Neuronal stem cell (in vitro differentiated cells): ENCODE data around the gene PCNX1.

Experiments used
- DNase-seq: peaks from one replicate; pipeline ENCODE4 v3.0.0-alpha.2; 2013; ENCODE audit warnings: low spot score
- H2AFZ ChIP-seq: one replicate; pipeline ENCODE4 v1.6.1; 2013; ENCODE audit warnings: mild to moderate bottlenecking, low read length, inconsistent platforms
- H2AK5ac ChIP-seq: 2 replicates; pipeline ENCODE4 v1.6.1; 2013; ENCODE audit warnings: low read depth, mild to moderate bottlenecking, inconsistent platforms, low read length, moderate library complexity, mixed read lengths
- H2BK120ac ChIP-seq: 2 replicates; pipeline ENCODE4 v1.6.1; 2013; ENCODE audit warnings: low read depth, mild to moderate bottlenecking, inconsistent platforms, low read length, moderate library complexity, mixed read lengths
- H2BK12ac ChIP-seq: one replicate; pipeline ENCODE4 v1.6.1; 2013; ENCODE audit warnings: low read length, inconsistent platforms
- H2BK15ac ChIP-seq: 2 replicates; pipeline ENCODE4 v1.6.1; 2013; ENCODE audit warnings: mild to moderate bottlenecking, low read length, inconsistent platforms, mixed read lengths
- H2BK5ac ChIP-seq: one replicate; pipeline ENCODE4 v1.6.1; 2013; ENCODE audit warnings: inconsistent platforms, mild to moderate bottlenecking, low read length, moderate library complexity
- H3K14ac ChIP-seq: one replicate; pipeline ENCODE4 v1.6.1; 2013; ENCODE audit warnings: low read length, inconsistent platforms
- H3K18ac ChIP-seq: 2 replicates; pipeline ENCODE4 v1.6.1; 2013; ENCODE audit warnings: low read length, inconsistent platforms
- H3K23ac ChIP-seq: 2 replicates; pipeline ENCODE4 v1.6.1; 2013; ENCODE audit warnings: low read depth, mild to moderate bottlenecking, mixed read lengths, low read length, inconsistent platforms; ENCODE audit not compliant: poor library complexity
- H3K27ac ChIP-seq: replicated peaks from 3 replicates; pipeline ENCODE4 v1.5.1; 2013; ENCODE audit warnings: low read length, inconsistent platforms
- H3K27me3 ChIP-seq, 3 experiments: 2 replicates each; pipeline ENCODE4 v1.6.1; 2013; ENCODE audit warnings: low read length in 3 of 3, mild to moderate bottlenecking in 2 of 3, inconsistent platforms in 1 of 3, low read depth in 1 of 3, mixed read lengths in 1 of 3, moderate library complexity in 1 of 3; ENCODE audit not compliant: control insufficient read depth in 3 of 3, insufficient read depth in 3 of 3
- H3K36me3 ChIP-seq, 2 donors: replicated peaks in 1 of 2; 2 replicates each; pipeline ENCODE4 v1.6.1; 2013; ENCODE audit warnings: low read length in 2 of 2; ENCODE audit not compliant: control insufficient read depth in 2 of 2, insufficient read depth in 2 of 2
- H3K4ac ChIP-seq: 2 replicates; pipeline ENCODE4 v1.6.1; 2013; ENCODE audit warnings: inconsistent platforms, mild to moderate bottlenecking, low read length, moderate library complexity
- H3K4me1 ChIP-seq, 2 donors: 1 replicate in 1 of 2; 2 replicates in 1 of 2; pipeline ENCODE4 v1.6.1; 2013; ENCODE audit warnings: low read length in 2 of 2, low read depth in 1 of 2; ENCODE audit not compliant: control insufficient read depth in 2 of 2, insufficient read depth in 1 of 2
- H3K4me2 ChIP-seq: one replicate; pipeline ENCODE4 v1.6.1; 2013; ENCODE audit warnings: mild to moderate bottlenecking, low read length, inconsistent platforms; ENCODE audit not compliant: insufficient read depth, poor library complexity, severe bottlenecking
- H3K4me3 ChIP-seq, 2 donors: 2 replicates each; pipeline ENCODE4 v1.5.1; 2013; ENCODE audit warnings: low read length in 2 of 2, mild to moderate bottlenecking in 2 of 2, inconsistent platforms in 1 of 2, moderate library complexity in 1 of 2
- H3K79me1 ChIP-seq: one replicate; pipeline ENCODE4 v1.6.1; 2013; ENCODE audit warnings: low read depth, mild to moderate bottlenecking, inconsistent platforms, low read length, moderate library complexity
- H3K9ac ChIP-seq: one replicate; pipeline ENCODE4 v1.6.1; 2013; ENCODE audit warnings: mild to moderate bottlenecking, low read depth, low read length, inconsistent platforms; ENCODE audit not compliant: poor library complexity
- H3K9me3 ChIP-seq, 2 donors: replicated peaks in 1 of 2; 2 replicates each; pipeline versions ENCODE3 to v1.6.1; 2013; ENCODE audit warnings: low read length in 2 of 2, mild to moderate bottlenecking in 2 of 2, inconsistent platforms in 1 of 2, low read depth in 1 of 2, mixed read lengths in 1 of 2, moderate library complexity in 1 of 2; ENCODE audit not compliant: control insufficient read depth in 2 of 2, insufficient read depth in 1 of 2
- H4K8ac ChIP-seq: one replicate; pipeline ENCODE4 v1.6.1; 2013; ENCODE audit warnings: low read depth, mild to moderate bottlenecking, inconsistent platforms, low read length, moderate library complexity
- H4K91ac ChIP-seq: one replicate; pipeline ENCODE4 v1.6.1; 2013; ENCODE audit warnings: low read length, low read depth, mild to moderate bottlenecking, inconsistent platforms; ENCODE audit not compliant: poor library complexity
- WGBS, 2 donors: extraction: QIAGEN DNeasy Blood & Tissue Kit; methylation state at CpG; one replicate each; pipeline ENCODE4 v1.1.7; 2013; ENCODE audit warnings: missing lambda C conversion rate in 2 of 2, mixed read lengths in 1 of 2; ENCODE audit not compliant: insufficient read length in 2 of 2, insufficient replicate concordance in 1 of 2; ENCODE audit errors: extremely low coverage in 2 of 2; 5-methylcytosine and 5-hydroxymethylcytosine counted together

The PCNX1 gene

DNA sequence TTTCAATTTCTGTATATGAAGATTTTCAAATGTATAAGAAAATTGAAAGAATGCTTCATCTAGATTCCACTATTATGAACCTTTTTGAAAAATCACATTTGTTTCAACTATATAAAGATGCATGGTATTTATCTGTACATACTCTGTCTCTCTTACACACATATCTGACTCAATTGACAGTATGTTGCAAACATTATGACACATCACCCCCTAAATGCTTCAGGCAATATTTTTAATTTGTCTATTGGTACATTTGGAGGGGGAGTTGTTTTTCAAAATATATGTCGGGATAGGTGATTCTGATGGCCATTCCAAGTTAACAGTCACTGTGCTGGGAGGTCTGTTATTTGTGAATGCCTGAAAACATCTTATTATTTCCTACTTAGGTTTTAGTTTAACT, 14.4 kb downstream of the PCNX1 start:
- no peaks in the 10 kb centered on the region for H3K79me1 ChIP-seq
- no peak overlapping the region for H3K27ac ChIP-seq
- H2AK5ac ChIP-seq = no peak overlapping the region
- peaks cover 0 to 4% of the 10 kb centered on the region in 2 donors for H3K4me1 ChIP-seq
- no peak overlapping the region for H3K4me2 ChIP-seq
- H3K18ac ChIP-seq = no peak overlapping the region
- peaks cover 0 to 7% of the 10 kb centered on the region in 2 donors for H3K36me3 ChIP-seq
- no peak overlapping the region for H3K4ac ChIP-seq
- H3K9me3 ChIP-seq = peaks cover 0 to 4% of the 10 kb centered on the region in 2 donors
- H3K23ac ChIP-seq = no peak overlapping the region
- H2BK15ac ChIP-seq = no peak overlapping the region
- WGBS, 2 donors = no CpG with 5 or more reads among the region's 1 CpG
- H4K91ac ChIP-seq = no peak overlapping the region
- H3K27me3 ChIP-seq = no peaks in the 10 kb centered on the region
- no peak for DNase-seq
- H3K4me3 ChIP-seq = no peak overlapping the region
- H3K14ac ChIP-seq = no peak overlapping the region
- H4K8ac ChIP-seq = no peak overlapping the region
- no peak overlapping the region for H3K9ac ChIP-seq
- H2BK12ac ChIP-seq = no peak overlapping the region
- no peak overlapping the region for H2BK120ac ChIP-seq
- no peak overlapping the region for H2AFZ ChIP-seq
- no peak overlapping the region for H2BK5ac ChIP-seq

- Histone ChIP-seq H2BK5ac (no peak overlapping the region), H3K36me3 (no peaks in the 10 kb centered on the region), H3K9me3 (no peaks in the 10 kb centered on the region), H2BK120ac (no peak overlapping the region), H3K14ac (no peak overlapping the region), H3K4me1 (peaks cover 0 to 4% of the 10 kb centered on the region in 2 donors), H3K23ac (no peak overlapping the region), H2AFZ (no peak overlapping the region), H3K4me3 (no peak overlapping the region), H3K9ac (no peak overlapping the region), H3K18ac (no peak overlapping the region), H3K27ac (no peak overlapping the region), H2BK15ac (no peak overlapping the region), H3K27me3 (no peaks in the 10 kb centered on the region), H4K91ac (no peak overlapping the region), H3K79me1 (no peaks in the 10 kb centered on the region), H2BK12ac (no peak overlapping the region), H4K8ac (no peak overlapping the region), H3K4me2 (no peak overlapping the region), H3K4ac (no peak overlapping the region), H2AK5ac (no peak overlapping the region)
- no CpG with 5 or more reads among the region's 2 CpGs for WGBS, 2 donors
- no peak for DNase-seq
Observed at GRCh38 chr14:70924521-70924920, 17.3 kb downstream of the PCNX1 start.

GRCh38 chr14:70926235-70926830, 19.1 kb downstream of the PCNX1 start:
- H3K79me1 ChIP-seq = peaks cover 2% of the 10 kb centered on the region
- no peak overlapping the region for H3K27ac ChIP-seq
- H3K36me3 ChIP-seq = no peaks in the 10 kb centered on the region
- whole genome bisulfite sequencing, 2 donors = no CpG with 5 or more reads among the region's 5 CpGs
- no peaks in the 10 kb centered on the region for H3K27me3 ChIP-seq
- H3K14ac ChIP-seq = no peak overlapping the region
- peaks cover 0 to 2% of the 10 kb centered on the region in 2 donors for H3K4me1 ChIP-seq
- no peak overlapping the region for H3K4me2 ChIP-seq
- no peak overlapping the region for H2BK15ac ChIP-seq
- no peak overlapping the region for H2BK12ac ChIP-seq
- no peak overlapping the region for H2AK5ac ChIP-seq
- no peak overlapping the region for H2AFZ ChIP-seq
- DNase-seq = no peak
- H2BK120ac ChIP-seq = no peak overlapping the region
- H3K23ac ChIP-seq = no peak overlapping the region
- H3K9ac ChIP-seq = no peak overlapping the region
- no peak overlapping the region for H4K8ac ChIP-seq
- H3K18ac ChIP-seq = no peak overlapping the region
- H2BK5ac ChIP-seq = no peak overlapping the region
- no peaks in the 10 kb centered on the region for H3K9me3 ChIP-seq
- H3K4me3 ChIP-seq = no peak overlapping the region
- H4K91ac ChIP-seq = no peak overlapping the region
- no peak overlapping the region for H3K4ac ChIP-seq

- no peak overlapping the region for H4K8ac ChIP-seq
- no peak overlapping the region for H3K4me3 ChIP-seq
- H3K4me2 ChIP-seq = no peak overlapping the region
- H3K36me3 ChIP-seq = no peaks in the 10 kb centered on the region
- H2BK12ac ChIP-seq = no peak overlapping the region
- no peak overlapping the region for H3K18ac ChIP-seq
- H3K14ac ChIP-seq = no peak overlapping the region
- no peak overlapping the region for H2BK15ac ChIP-seq
- H2BK120ac ChIP-seq = no peak overlapping the region
- peaks cover 0 to 2% of the 10 kb centered on the region in 2 donors for H3K4me1 ChIP-seq
- H2AFZ ChIP-seq = no peak overlapping the region
- no peak overlapping the region for H3K4ac ChIP-seq
- no peak overlapping the region for H3K23ac ChIP-seq
- H3K27ac ChIP-seq = no peak overlapping the region
- H3K9me3 ChIP-seq = no peaks in the 10 kb centered on the region
- no peak for DNase-seq
- H3K79me1 ChIP-seq = peaks cover 2% of the 10 kb centered on the region
- no peak overlapping the region for H4K91ac ChIP-seq
- no peak overlapping the region for H2BK5ac ChIP-seq
- no peak overlapping the region for H3K9ac ChIP-seq
- H3K27me3 ChIP-seq = no peaks in the 10 kb centered on the region
- H2AK5ac ChIP-seq = no peak overlapping the region
Observed at GRCh38 chr14:70931008-70931407, 23.7 kb downstream of the PCNX1 start.
